ENCODE data around the gene GNAZ.

The GNAZ gene

GRCh38 chr22:23072911-23073491 is 2.7 kb downstream of the GNAZ start:
- TF ChIP-seq ZFX (IDR thresholded peaks at IDR 0.05; ENCODE audit: borderline replicate concordance) (no peak), CTCF (IDR thresholded peaks at IDR 0.05) (no peak)
- no peak overlapping the region for H3K27ac ChIP-seq

GRCh38 chr22:23073526-23074229 is 3.4 kb downstream of the GNAZ start:
- TF ChIP-seq CTCF (IDR thresholded peaks at IDR 0.05) (no peak), ZFX (IDR thresholded peaks at IDR 0.05; ENCODE audit: borderline replicate concordance) (no peak)
- H3K27ac ChIP-seq: no peak overlapping the region

GRCh38 chr22:23074451-23074850 is 4.1 kb downstream of the GNAZ start:
- no peak overlapping the region for H3K27ac ChIP-seq
- TF ChIP-seq ZFX (IDR thresholded peaks at IDR 0.05; ENCODE audit: borderline replicate concordance) (no peak), CTCF (IDR thresholded peaks at IDR 0.05) (no peak)

GRCh38 chr22:23075050-23075449 is 4.7 kb downstream of the GNAZ start:
- TF ChIP-seq CTCF (IDR thresholded peaks at IDR 0.05): no peak
- no peak for TF ChIP-seq ZFX (IDR thresholded peaks at IDR 0.05; ENCODE audit: borderline replicate concordance)
- no peak overlapping the region for H3K27ac ChIP-seq

GRCh38 chr22:23075525-23076216 is 5.4 kb downstream of the GNAZ start:
- no peak for TF ChIP-seq ZFX (IDR thresholded peaks at IDR 0.05; ENCODE audit: borderline replicate concordance)
- no peak for TF ChIP-seq CTCF (IDR thresholded peaks at IDR 0.05)
- H3K27ac ChIP-seq: no peak overlapping the region

- no peak overlapping the region for H3K27ac ChIP-seq
- no peak for TF ChIP-seq CTCF (IDR thresholded peaks at IDR 0.05)
- TF ChIP-seq ZFX (IDR thresholded peaks at IDR 0.05; ENCODE audit: borderline replicate concordance): no peak
Observed at GRCh38 chr22:23076896-23077572, 6.7 kb downstream of the GNAZ start.
